HepG2 (cell line): Measurements from ENCODE around the gene KCNK7. TPM values are rescaled to one million over a fixed set of nuclear protein-coding genes. Genes with fewer than 3 reads are reported as not detected.

Source experiments
- ATF7 ChIP-seq, 2 experiments: fragments of 450-650 bp in 1 of 2; sonication (generic) in 1 of 2; formaldehyde crosslinking in 1 of 2; IDR thresholded peaks; 2 replicates each; pipeline versions ENCODE4 v1.4.0 to v1.6.1; 2016 to 2020; ENCODE audit warnings: antibody characterized with exemption in 1 of 2, mild to moderate bottlenecking in 1 of 2, missing genetic modification reagents in 1 of 2
- CBX1 ChIP-seq: IDR thresholded peaks from one replicate; pipeline ENCODE4 v1.6.1; 2016; ENCODE audit warnings: antibody characterized with exemption, low read depth
- HMGXB4 ChIP-seq, 2 experiments: sonication (generic) in 1 of 2; formaldehyde crosslinking in 1 of 2; IDR thresholded peaks; 2 replicates each; pipeline versions ENCODE4 v1.4.0 to v1.6.1; 2018 to 2020; ENCODE audit warnings: missing genetic modification reagents in 2 of 2, borderline replicate concordance in 1 of 2, low read depth in 1 of 2, mild to moderate bottlenecking in 1 of 2, missing biosample characterization in 1 of 2
- KAT8 ChIP-seq: IDR thresholded peaks from 2 replicates; pipeline ENCODE4 v1.6.1; 2016; ENCODE audit warnings: missing genetic modification reagents, missing compliant biosample characterization
- MED13 ChIP-seq: sonication (generic); formaldehyde crosslinking; IDR thresholded peaks from 2 replicates; pipeline ENCODE4 v1.5.0; 2020; ENCODE audit warnings: missing genetic modification reagents
- MEIS1 ChIP-seq: sonication (generic); formaldehyde crosslinking; IDR thresholded peaks from 2 replicates; pipeline ENCODE4 v1.9.0; 2021; ENCODE audit warnings: mild to moderate bottlenecking, missing genetic modification reagents, moderate library complexity, borderline replicate concordance
- PHF20 ChIP-seq: sonication (generic); formaldehyde crosslinking; IDR thresholded peaks from 2 replicates; pipeline ENCODE4 v1.5.0; 2020; ENCODE audit warnings: mild to moderate bottlenecking, missing genetic modification reagents
- SMAD9 ChIP-seq: sonication (generic); formaldehyde crosslinking; IDR thresholded peaks from 2 replicates; pipeline ENCODE4 v1.5.1; 2020; ENCODE audit warnings: mild to moderate bottlenecking, missing genetic modification reagents
- TBX3 ChIP-seq: fragments of 450-650 bp; IDR thresholded peaks from 2 replicates; pipeline ENCODE4 v1.6.1; 2017; ENCODE audit warnings: antibody characterized with exemption, mild to moderate bottlenecking, inconsistent platforms, borderline replicate concordance
- TRIM22 ChIP-seq: fragments of 450-650 bp; IDR thresholded peaks from 2 replicates; pipeline ENCODE4 v1.6.1; 2017
- YEATS4 ChIP-seq: sonication (generic); formaldehyde crosslinking; IDR thresholded peaks from 2 replicates; pipeline ENCODE4 v1.4.0; 2020; ENCODE audit warnings: missing genetic modification reagents, borderline replicate concordance
- ZBED4 ChIP-seq: sonication (generic); formaldehyde crosslinking; IDR thresholded peaks from 2 replicates; pipeline ENCODE4 v1.4.0; 2020; ENCODE audit warnings: missing genetic modification reagents, borderline replicate concordance
- ZKSCAN5 ChIP-seq: sonication (generic); formaldehyde crosslinking; IDR thresholded peaks from 2 replicates; pipeline ENCODE4 v1.5.1; 2020; ENCODE audit warnings: mild to moderate bottlenecking, missing genetic modification reagents
- ZNF563 ChIP-seq: sonication (generic); formaldehyde crosslinking; IDR thresholded peaks from 2 replicates; pipeline ENCODE4 v1.8.0; 2022; ENCODE audit warnings: mild to moderate bottlenecking, moderate library complexity, missing genetic modification reagents
- ZNF687 ChIP-seq: sonication (generic); formaldehyde crosslinking; IDR thresholded peaks from 2 replicates; pipeline ENCODE4 v1.5.1; 2020; ENCODE audit warnings: mild to moderate bottlenecking, missing genetic modification reagents, moderate library complexity
- ZNF709 ChIP-seq: sonication (generic); formaldehyde crosslinking; IDR thresholded peaks from 2 replicates; pipeline ENCODE4 v1.5.0; 2020; ENCODE audit warnings: mild to moderate bottlenecking, missing genetic modification reagents
- ZNF792 ChIP-seq: IDR thresholded peaks from 2 replicates; pipeline ENCODE4 v1.6.1; 2016
- polyA plus RNA-seq, 8 experiments: library from polyadenylated mRNA; depleted of rRNA in 3 of 8; stranded (reverse) in 7 of 8; unstranded in 1 of 8; fragments of >200 nt; fragmentation: Illumina TruSeq in 4 of 8; extraction: Trizol in 4 of 8; gene quantifications; 2 replicates each; pipeline versions ENCODE4 v1.2.1 to v1.2.3, GENCODE V29; 2011 to 2016; ENCODE audit warnings: low read depth in 4 of 8, missing spikeins in 1 of 8, mixed read lengths in 1 of 8; ENCODE audit not compliant: insufficient read depth in 1 of 8
- total RNA-seq, 5 experiments: library from RNA; depleted of rRNA; stranded (reverse); fragments of >200 nt; fragmentation: Illumina TruSeq; extraction: Trizol; gene quantifications; 2 replicates each; pipeline ENCODE4 v1.2.3, GENCODE V29; 2016; ENCODE audit warnings: low read depth in 1 of 5

Gene KCNK7
- total and polyA plus RNA-seq, 2 of the 13 experiments (the other 11 are each of a cell fraction or from before 2014, with no cell fraction given) = 0.11 TPM; not detected in 1

GRCh38 chr11:65569973-65570918, 25.4 kb downstream of the KCNK7 start, which contains the start of gene ZNRD2 (continued):
- TF ChIP-seq HMGXB4 (CRISPR knock-in tag; IDR thresholded peaks at IDR 0.05; ENCODE audit: borderline replicate concordance in 1 of 2, low read depth in 1 of 2) (peak; percentile 91 to 92; a peak in 3 of 4 replicates), SMAD9 (CRISPR knock-in tag) (no peak; the same call in 1 of the 2 replicates), ZKSCAN5 (CRISPR knock-in tag) (no peak), CBX1 (peak; percentile 31), ZNF563 (CRISPR knock-in tag) (peak; percentile 83), ZNF709 (peak; percentile 96), ZNF792 (CRISPR knock-in tag) (peak; percentile 79), ZNF687 (CRISPR knock-in tag) (peak; percentile 96), TBX3 (no peak), ZBED4 (CRISPR knock-in tag) (no peak), MED13 (CRISPR knock-in tag) (no peak; the same call in 1 of the 2 replicates), YEATS4 (CRISPR knock-in tag) (0 out of 2 replicates have a peak, but pooled peaks have one; percentile 39), PHF20 (CRISPR knock-in tag) (peak; percentile 97), MEIS1 (peak; percentile 89; the same call in 1 of the 2 replicates), TRIM22 (no peak), ATF7 (IDR thresholded peaks at IDR 0.05) (peak; percentile 12; the same call in 1 of the 2 replicates), ATF7 (CRISPR knock-in tag; IDR thresholded peaks at IDR 0.05) (peak; percentile 88), KAT8 (CRISPR knock-in tag) (peak; percentile 98)
